HepG2 (cell line): ENCODE measurements around the gene FBF1. TPM values are rescaled to one million over a fixed set of nuclear protein-coding genes. Genes with fewer than 3 reads are reported as not detected.

Experiments
- CSRNP2 ChIP-seq: sonication (generic); formaldehyde crosslinking; conservative IDR thresholded peaks from 2 replicates; pipeline ENCODE4 v1.8.0; 2022; ENCODE audit warnings: low read depth, missing genetic modification reagents
- DR1 ChIP-seq: sonication (generic); formaldehyde crosslinking; IDR thresholded peaks from 2 replicates; pipeline ENCODE4 v1.8.0; 2021; ENCODE audit warnings: mild to moderate bottlenecking, missing genetic modification reagents, inconsistent platforms
- ETS1 ChIP-seq: sonication (generic); formaldehyde crosslinking; IDR thresholded peaks from 2 replicates; pipeline ENCODE4 v1.4.0; 2020; ENCODE audit warnings: missing genetic modification reagents
- JUNB ChIP-seq: sonication (generic); formaldehyde crosslinking; IDR thresholded peaks from 2 replicates; pipeline ENCODE4 v1.8.0; 2022; ENCODE audit warnings: missing genetic modification reagents, mild to moderate bottlenecking, borderline replicate concordance
- MLLT10 ChIP-seq: sonication (generic); formaldehyde crosslinking; IDR thresholded peaks from 2 replicates; pipeline ENCODE4 v1.4.0; 2020; ENCODE audit warnings: missing genetic modification reagents
- MTF1 ChIP-seq: sonication (generic); formaldehyde crosslinking; IDR thresholded peaks from 2 replicates; pipeline ENCODE4 v1.5.0; 2020; ENCODE audit warnings: missing genetic modification reagents
- MYC ChIP-seq: sonication (generic); formaldehyde crosslinking; IDR thresholded peaks from 2 replicates; pipeline ENCODE4 v1.9.0; 2021; ENCODE audit warnings: missing genetic modification reagents, borderline replicate concordance
- NFYB ChIP-seq: sonication (generic); formaldehyde crosslinking; IDR thresholded peaks from 2 replicates; pipeline ENCODE4 v1.4.0; 2020; ENCODE audit warnings: missing genetic modification reagents
- PHF20 ChIP-seq: sonication (generic); formaldehyde crosslinking; IDR thresholded peaks from 2 replicates; pipeline ENCODE4 v1.5.0; 2020; ENCODE audit warnings: mild to moderate bottlenecking, missing genetic modification reagents
- POLR2AphosphoS5 ChIP-seq: IDR thresholded peaks from 2 replicates; pipeline ENCODE4 v1.6.1; 2012; ENCODE audit warnings: low read depth, low read length
- RFXAP ChIP-seq: sonication (generic); formaldehyde crosslinking; IDR thresholded peaks from 2 replicates; pipeline ENCODE4 v1.4.0; 2020; ENCODE audit warnings: missing genetic modification reagents, borderline replicate concordance
- SAFB2 ChIP-seq: sonication (generic); formaldehyde crosslinking; IDR thresholded peaks from 2 replicates; pipeline ENCODE4 v1.5.1; 2020; ENCODE audit warnings: missing genetic modification reagents, low read depth, mild to moderate bottlenecking, borderline replicate concordance
- TGIF2 ChIP-seq: IDR thresholded peaks from 2 replicates; pipeline ENCODE4 v1.6.1; 2016; ENCODE audit warnings: control low read depth, missing compliant biosample characterization
- TOE1 ChIP-seq: sonication (generic); formaldehyde crosslinking; IDR thresholded peaks from 2 replicates; pipeline ENCODE4 v1.4.0; 2020; ENCODE audit warnings: mild to moderate bottlenecking, missing genetic modification reagents
- ZHX1 ChIP-seq: sonication (generic); formaldehyde crosslinking; IDR thresholded peaks from 2 replicates; pipeline ENCODE4 v1.8.1; 2022; ENCODE audit warnings: low read depth, mild to moderate bottlenecking, missing genetic modification reagents
- ZNF10 ChIP-seq: sonication (generic); formaldehyde crosslinking; IDR thresholded peaks from 2 replicates; pipeline ENCODE4 v1.4.0; 2020; ENCODE audit warnings: mild to moderate bottlenecking, low read depth, missing genetic modification reagents, borderline replicate concordance
- ZNF276 ChIP-seq: sonication (generic); formaldehyde crosslinking; IDR thresholded peaks from 2 replicates; pipeline ENCODE4 v1.4.0; 2020; ENCODE audit warnings: mild to moderate bottlenecking, low read depth, missing genetic modification reagents
- ZNF441 ChIP-seq: sonication (generic); formaldehyde crosslinking; IDR thresholded peaks from 2 replicates; pipeline ENCODE4 v1.7.0; 2021; ENCODE audit warnings: missing genetic modification reagents, borderline replicate concordance
- ZNF547 ChIP-seq: sonication (generic); formaldehyde crosslinking; IDR thresholded peaks from 2 replicates; pipeline ENCODE4 v1.5.1; 2020; ENCODE audit warnings: mild to moderate bottlenecking, missing genetic modification reagents
- ZNF589 ChIP-seq: sonication (generic); formaldehyde crosslinking; conservative IDR thresholded peaks from 2 replicates; pipeline ENCODE4 v1.8.0; 2022; ENCODE audit warnings: mild to moderate bottlenecking, moderate library complexity, missing genetic modification reagents
- ZNF7 ChIP-seq: IDR thresholded peaks from 2 replicates; pipeline ENCODE4 v1.6.1; 2016; ENCODE audit warnings: missing biosample characterization, missing genetic modification reagents
- ZNF816 ChIP-seq: sonication (generic); formaldehyde crosslinking; IDR thresholded peaks from 2 replicates; pipeline ENCODE4 v1.8.0; 2022; ENCODE audit warnings: missing genetic modification reagents, mild to moderate bottlenecking, borderline replicate concordance
- polyA plus RNA-seq, 8 experiments: library from polyadenylated mRNA; depleted of rRNA in 3 of 8; stranded (reverse) in 7 of 8; unstranded in 1 of 8; fragments of >200 nt; fragmentation: Illumina TruSeq in 4 of 8; extraction: Trizol in 4 of 8; gene quantifications; 2 replicates each; pipeline versions ENCODE4 v1.2.1 to v1.2.3, GENCODE V29; 2011 to 2016; ENCODE audit warnings: low read depth in 4 of 8, missing spikeins in 1 of 8, mixed read lengths in 1 of 8; ENCODE audit not compliant: insufficient read depth in 1 of 8
- total RNA-seq, 5 experiments: library from RNA; depleted of rRNA; stranded (reverse); fragments of >200 nt; fragmentation: Illumina TruSeq; extraction: Trizol; gene quantifications; 2 replicates each; pipeline ENCODE4 v1.2.3, GENCODE V29; 2016; ENCODE audit warnings: low read depth in 1 of 5

The FBF1 gene
- total and polyA plus RNA-seq, 2 of the 13 experiments (the other 11 are each of a cell fraction or from before 2014, with no cell fraction given): 2.4 to 8.1 TPM

GRCh38 chr17:75978938-75979704 is 38.3 kb upstream of the FBF1 start, which contains the start of the genes ACOX1 and TEN1 (continued):
- peak; percentile 82 for TF ChIP-seq DR1 (CRISPR knock-in tag)
- TF ChIP-seq MTF1: 0 out of 2 replicates have a peak, but pooled peaks have one; percentile 38
- TF ChIP-seq CSRNP2: no peak; the same call in 1 of the 2 replicates
- peak; percentile 94 for TF ChIP-seq ZNF589 (CRISPR knock-in tag)
- TF ChIP-seq ZNF276 (CRISPR knock-in tag): no peak; the same call in 1 of the 2 replicates
- TF ChIP-seq SAFB2 (CRISPR knock-in tag): peak; percentile 59
- TF ChIP-seq JUNB: peak; percentile 61; the same call in 1 of the 2 replicates
- peak; percentile 94; the same call in 1 of the 2 replicates for TF ChIP-seq ZNF441 (CRISPR knock-in tag)
- TF ChIP-seq TGIF2 (CRISPR knock-in tag): peak; percentile 64
- TF ChIP-seq MYC (CRISPR knock-in tag): no peak; the same call in 1 of the 2 replicates
- no peak for TF ChIP-seq ZNF7 (CRISPR knock-in tag)
- TF ChIP-seq TOE1 (CRISPR knock-in tag): peak; percentile 76
- TF ChIP-seq ZNF547 (CRISPR knock-in tag): peak; percentile 43
- TF ChIP-seq RFXAP: peak; percentile 70
- 0 out of 2 replicates have a peak, but pooled peaks have one; percentile 23 for TF ChIP-seq ZHX1 (CRISPR knock-in tag)
- TF ChIP-seq ETS1 (CRISPR knock-in tag): no peak
- no peak for TF ChIP-seq MLLT10 (CRISPR knock-in tag)
- peak; percentile 98 for TF ChIP-seq POLR2AphosphoS5
- peak; percentile 80 for TF ChIP-seq PHF20 (CRISPR knock-in tag)
- no peak for TF ChIP-seq ZNF10 (CRISPR knock-in tag)
- TF ChIP-seq ZNF816 (CRISPR knock-in tag): peak; percentile 98; the same call in 1 of the 2 replicates
- TF ChIP-seq NFYB (CRISPR knock-in tag): peak; percentile 79
